Keratinocyte (primary cell): ENCODE results near the gene ESRRG. TPM values are rescaled to one million over a fixed set of nuclear protein-coding genes. Genes with fewer than 3 reads are reported as not detected.
"Not testable (repeated sequence)": the region's sequence is repeated elsewhere in the genome, so short reads cannot be mapped to it uniquely, and the experiment has no call there.

Experiments used
- DNase-seq: peaks from one replicate; pipeline ENCODE4 v3.0.0-alpha.2; 2011; ENCODE audit warnings: low read depth, missing footprints, low spot score
- FAIRE-seq: peaks from 2 replicates; lab custom pipeline; 2011; peaks lifted over from hg19 to GRCh38; lab: Jason Lieb, UNC
- H2AFZ ChIP-seq: 2 replicates; pipeline ENCODE4 v1.6.0; 2012; ENCODE audit warnings: low read length, control low read depth, inconsistent platforms; ENCODE audit not compliant: control insufficient read depth
- H3K27ac ChIP-seq: 2 replicates; pipeline ENCODE4 v1.5.1; 2011; ENCODE audit warnings: low read length; ENCODE audit not compliant: control insufficient read depth, insufficient read depth
- H3K27me3 ChIP-seq: 3 replicates; pipeline ENCODE4 v1.6.0; 2011; ENCODE audit warnings: low read length; ENCODE audit not compliant: control insufficient read depth, insufficient read depth; ENCODE audit errors: extremely low read depth
- H3K36me3 ChIP-seq, 2 experiments: 2 replicates in 1 of 2; 3 replicates in 1 of 2; pipeline ENCODE4 v1.5.1; 2011; ENCODE audit warnings: low read length in 2 of 2, mild to moderate bottlenecking in 1 of 2; ENCODE audit not compliant: control insufficient read depth in 2 of 2, insufficient read depth in 2 of 2; ENCODE audit errors: extremely low read depth in 1 of 2
- H3K4me1 ChIP-seq: 3 replicates; pipeline ENCODE4 v1.5.1; 2011; ENCODE audit warnings: low read length; ENCODE audit not compliant: control insufficient read depth, insufficient read depth; ENCODE audit errors: extremely low read depth
- H3K4me2 ChIP-seq: 3 replicates; pipeline ENCODE4 v1.6.0; 2011; ENCODE audit warnings: low read depth, low read length; ENCODE audit not compliant: control insufficient read depth, insufficient read depth; ENCODE audit errors: extremely low read depth
- H3K4me3 ChIP-seq, 3 experiments: fragments of 200-600 bp in 1 of 3; sonication (generic) in 1 of 3; 2 replicates in 2 of 3; 3 replicates in 1 of 3; pipeline ENCODE4 v1.5.1; 2011 to 2016; ENCODE audit warnings: low read length in 3 of 3, mild to moderate bottlenecking in 3 of 3, control low read depth in 2 of 3, inconsistent platforms in 1 of 3, low read depth in 1 of 3, mixed read lengths in 1 of 3, mixed run types in 1 of 3, moderate library complexity in 1 of 3; ENCODE audit not compliant: control insufficient read depth in 2 of 3, insufficient read depth in 2 of 3; ENCODE audit errors: extremely low read depth in 1 of 3
- H3K79me2 ChIP-seq: 2 replicates; pipeline ENCODE4 v1.6.0; 2012; ENCODE audit warnings: low read length; ENCODE audit not compliant: control insufficient read depth, insufficient read depth
- H3K9ac ChIP-seq: 3 replicates; pipeline ENCODE4 v1.6.0; 2011; ENCODE audit warnings: low read length; ENCODE audit not compliant: control insufficient read depth, insufficient read depth; ENCODE audit errors: extremely low read depth
- H3K9me1 ChIP-seq: 3 replicates; pipeline ENCODE4 v1.6.0; 2011; ENCODE audit warnings: low read length; ENCODE audit not compliant: control insufficient read depth, insufficient read depth; ENCODE audit errors: extremely low read depth
- H3K9me3 ChIP-seq: 2 replicates; pipeline ENCODE4 v1.5.1; 2012; ENCODE audit warnings: low read depth, low read length; ENCODE audit not compliant: control insufficient read depth
- H4K20me1 ChIP-seq: 3 replicates; pipeline ENCODE4 v1.6.0; 2011; ENCODE audit warnings: low read length; ENCODE audit not compliant: control insufficient read depth, insufficient read depth; ENCODE audit errors: extremely low read depth
- CTCF ChIP-seq, 3 experiments: IDR thresholded peaks in 1 of 3; conservative IDR thresholded peaks in 1 of 3; optimal IDR thresholded peaks in 1 of 3; 2 replicates in 2 of 3; 3 replicates in 1 of 3; pipeline versions ENCODE3 to v1.5.1; 2011; ENCODE audit warnings: low read length in 3 of 3, mild to moderate bottlenecking in 3 of 3, moderate library complexity in 2 of 3, control low read depth in 1 of 3, inconsistent platforms in 1 of 3; ENCODE audit not compliant: insufficient read depth in 2 of 3; ENCODE audit errors: extremely low read depth in 1 of 3
- EZH2 ChIP-seq: IDR thresholded peaks from one replicate; pipeline ENCODE4 v1.6.1; 2012; ENCODE audit warnings: inconsistent platforms, mild to moderate bottlenecking, low read length, moderate library complexity
- dilution Hi-C: fragments of 300-500 bp; cut with MboI; formaldehyde crosslinking; loops from one replicate; pipeline ENCODE4 v1.7.0; 2020; ENCODE audit warnings: low sequenced_read_pairs; ENCODE audit not compliant: extremely low pct_ligation_motif_present
- polyA plus RNA-seq, 5 experiments: library from polyadenylated mRNA; depleted of rRNA in 3 of 5; stranded (reverse) in 3 of 5; stranded (forward) in 1 of 5; unstranded in 1 of 5; fragments of >200 nt; gene quantifications; 1 replicate in 1 of 5; 2 replicates in 3 of 5; 3 replicates in 1 of 5; pipeline versions ENCODE4 v1.2.1 to v1.2.3, GENCODE V29; 2011 to 2012; ENCODE audit warnings: missing spikeins in 2 of 5, low read depth in 1 of 5, low replicate concordance in 1 of 5

The ESRRG gene
- polyA plus RNA-seq, 1 donor (not counting 4 experiments of a cell fraction or from before 2014, with no cell fraction given), result 0.08 TPM

- no peak overlapping the region for H2AFZ ChIP-seq
- H3K4me1 ChIP-seq, result peaks cover 8% of the 10 kb centered on the region
- H3K4me3 ChIP-seq, result no peak overlapping the region
- H3K9ac ChIP-seq, result no peak overlapping the region
- no peak overlapping the region for H3K4me2 ChIP-seq
- no peak overlapping the region for H3K27ac ChIP-seq
- no peaks in the 10 kb centered on the region for H3K9me3 ChIP-seq
- H3K9me1 ChIP-seq, result no peaks in the 10 kb centered on the region
- no peaks in the 10 kb centered on the region for H3K36me3 ChIP-seq
- TF ChIP-seq CTCF (optimal IDR thresholded peaks at IDR 0.05 in 1 of 3, IDR thresholded peaks at IDR 0.05 in 1 of 3, conservative IDR thresholded peaks at IDR 0.05 in 1 of 3; ENCODE audit: extremely low read depth in 1 of 3, insufficient read depth in 2 of 3, low read length in 3 of 3) (no peak), EZH2 (no peak)
- dilution Hi-C loops, result no loop called here
- peaks cover 2% of the 10 kb centered on the region for H3K27me3 ChIP-seq
- H3K79me2 ChIP-seq, result no peaks in the 10 kb centered on the region
- DNase-seq (no peak), FAIRE-seq (peak; percentile 20)
- H4K20me1 ChIP-seq, result no peaks in the 10 kb centered on the region
Observed at GRCh38 chr1:216710055-216710454, 13.2 kb downstream of the ESRRG start.

- H3K27me3 ChIP-seq, result no peaks in the 10 kb centered on the region
- H4K20me1 ChIP-seq, result no peaks in the 10 kb centered on the region
- dilution Hi-C loops, result no loop called here
- no peak overlapping the region for H3K9ac ChIP-seq
- H3K27ac ChIP-seq, result no peak overlapping the region
- no peaks in the 10 kb centered on the region for H3K36me3 ChIP-seq
- DNase-seq (no peak), FAIRE-seq (peak; percentile 78)
- peak overlapping the region in 1 of 3 experiments; percentile 12 for H3K4me3 ChIP-seq
- H3K9me3 ChIP-seq, result no peaks in the 10 kb centered on the region
- H3K79me2 ChIP-seq, result no peaks in the 10 kb centered on the region
- TF ChIP-seq CTCF (optimal IDR thresholded peaks at IDR 0.05 in 1 of 3, IDR thresholded peaks at IDR 0.05 in 1 of 3, conservative IDR thresholded peaks at IDR 0.05 in 1 of 3; ENCODE audit: extremely low read depth in 1 of 3, insufficient read depth in 2 of 3, low read length in 3 of 3) (no peak), EZH2 (no peak)
- peak overlapping the region; percentile 31 for H2AFZ ChIP-seq
- peak overlapping the region; percentile 49 for H3K4me2 ChIP-seq
- peaks cover 8% of the 10 kb centered on the region for H3K4me1 ChIP-seq
- no peaks in the 10 kb centered on the region for H3K9me1 ChIP-seq
Observed at GRCh38 chr1:216705676-216706075, 17.6 kb downstream of the ESRRG start.

GRCh38 chr1:216704065-216704464 is 19.2 kb downstream of the ESRRG start:
- H3K4me3 ChIP-seq, H3K36me3 ChIP-seq, H3K9me1 ChIP-seq, H3K27me3 ChIP-seq, H3K27ac ChIP-seq, FAIRE-seq, DNase-seq, dilution Hi-C loops, H3K4me2 ChIP-seq, H3K9ac ChIP-seq, H3K4me1 ChIP-seq, H3K9me3 ChIP-seq, H3K79me2 ChIP-seq, H2AFZ ChIP-seq, H4K20me1 ChIP-seq: not testable (repeated sequence)
